PC-9 (cell line): ENCODE measurements around the gene GSK3B. TPM values are rescaled to one million over a fixed set of nuclear protein-coding genes. Genes with fewer than 3 reads are reported as not detected.

Experiments used
- BruUV-seq: library from RNA; stranded (reverse); fragments of 400-500 nt; replicated peaks from 2 replicates; lab custom pipeline; 2021; lab: Mats Ljungman, UMichigan
- CTCF ChIA-PET: fragments of 300-600 bp; sonication (Branson Sonifier 250); formaldehyde crosslinking; loops from one replicate; lab custom pipeline; 2022; ENCODE audit warnings: antibody characterized with exemption; lab: Charles Lee
- POLR2A ChIA-PET: fragments of 300-600 bp; sonication (Branson Sonifier 250); formaldehyde crosslinking; loops from one replicate; lab custom pipeline; 2022; ENCODE audit warnings: antibody characterized with exemption; ENCODE audit not compliant: unreplicated experiment; lab: Charles Lee
- DNase-seq, 2 experiments: peaks; one replicate each; pipeline versions ENCODE4 v3.0.0 to v3.0.0-alpha.2; 2015 to 2022; ENCODE audit warnings: mixed read lengths in 1 of 2
- H2AFZ ChIP-seq: fragments of 200-600 bp; sonication (generic); 2 replicates; pipeline ENCODE4 v1.8.1; 2017; ENCODE audit warnings: antibody characterized with exemption
- H3F3A ChIP-seq: fragments of 200-600 bp; sonication (generic); 2 replicates; pipeline ENCODE4 v1.8.1; 2017; ENCODE audit warnings: antibody characterized with exemption, mild to moderate bottlenecking, low read depth; ENCODE audit not compliant: insufficient read depth
- H3K27ac ChIP-seq: fragments of 200-600 bp; sonication (generic); 2 replicates; pipeline ENCODE4 v1.6.1; 2016; ENCODE audit warnings: mixed run types
- H3K27me3 ChIP-seq: fragments of 200-600 bp; sonication (generic); 2 replicates; pipeline ENCODE4 v1.6.1; 2016; ENCODE audit warnings: low read depth, mixed run types; ENCODE audit not compliant: insufficient read depth
- H3K36me3 ChIP-seq: fragments of 200-600 bp; sonication (generic); 2 replicates; pipeline ENCODE4 v1.6.1; 2016; ENCODE audit warnings: low read depth, mixed run types
- H3K4me1 ChIP-seq: fragments of 200-600 bp; sonication (generic); replicated peaks from 2 replicates; pipeline ENCODE4 v1.6.1; 2016; ENCODE audit warnings: mixed run types; ENCODE audit not compliant: insufficient read depth
- H3K4me2 ChIP-seq: fragments of 200-600 bp; sonication (generic); 2 replicates; pipeline ENCODE4 v1.6.1; 2017; ENCODE audit warnings: mixed run types
- H3K4me3 ChIP-seq: fragments of 200-600 bp; sonication (generic); 2 replicates; pipeline ENCODE4 v1.6.1; 2016; ENCODE audit warnings: mixed run types
- H3K79me2 ChIP-seq: fragments of 200-600 bp; sonication (generic); 2 replicates; pipeline ENCODE4 v1.6.1; 2017; ENCODE audit warnings: low read depth, mixed run types
- H3K9me2 ChIP-seq: fragments of 200-600 bp; sonication (generic); 2 replicates; pipeline ENCODE4 v1.8.1; 2017; ENCODE audit warnings: mild to moderate bottlenecking; ENCODE audit not compliant: insufficient read depth
- H3K9me3 ChIP-seq: fragments of 200-600 bp; sonication (generic); 2 replicates; pipeline ENCODE4 v1.8.1; 2016; ENCODE audit warnings: low read depth; ENCODE audit not compliant: insufficient read depth
- H4K20me1 ChIP-seq: fragments of 200-600 bp; sonication (generic); 2 replicates; pipeline ENCODE4 v1.8.1; 2017; ENCODE audit not compliant: insufficient read depth
- CTCF ChIP-seq: fragments of 200-600 bp; sonication (generic); conservative IDR thresholded peaks from 2 replicates; pipeline ENCODE4 v1.6.1; 2017; ENCODE audit warnings: mixed run types, antibody characterized with exemption, mild to moderate bottlenecking, moderate library complexity
- EZH2 ChIP-seq: fragments of 200-600 bp; sonication (generic); IDR thresholded peaks from 2 replicates; pipeline ENCODE4 v1.8.0; 2017; ENCODE audit warnings: antibody characterized with exemption, low read depth
- intact Hi-C: fragments of 100-400 bp; cut with micrococcal nuclease; formaldehyde crosslinking; loops from one replicate; pipeline ENCODE4 v1.10.0; 2022; ENCODE audit not compliant: unreplicated experiment
- total RNA-seq: library from RNA; stranded (reverse); gene quantifications from 2 replicates; pipeline ENCODE4 v1.2.3, GENCODE V29; 2021

The GSK3B gene
- total RNA-seq, 1 experiment from 2014 or later: 62.0 TPM

GRCh38 chr3:120111898-120112297 lies 17.7 kb upstream of the GSK3B start:
- ChIA-PET POLR2A (interaction anchor here (0.6 kb wide), 1 partner anchor 17 kb away, joined by 3 read pairs; the partner anchor contains the start of gene GSK3B), CTCF (no interaction called here)
- intact Hi-C loops: no loop called here
- Histone ChIP-seq H2AFZ (no peak overlapping the region), H3K9me2 (no peaks in the 10 kb centered on the region), H3F3A (peaks cover 31% of the 10 kb centered on the region; the same call in 1 of the 2 replicates), H4K20me1 (no peaks in the 10 kb centered on the region), H3K4me2 (no peak overlapping the region), H3K27ac (no peak overlapping the region), H3K79me2 (no peaks in the 10 kb centered on the region), H3K4me3 (no peak overlapping the region), H3K9me3 (0 out of 2 replicates have a peak, but pooled peaks cover 5% of the 10 kb centered on the region), H3K36me3 (no peaks in the 10 kb centered on the region), H3K4me1 (peaks cover 28% of the 10 kb centered on the region), H3K27me3 (no peaks in the 10 kb centered on the region)
- DNase-seq: no peak
- no TSS peak for BruUV-seq
- TF ChIP-seq EZH2: no peak
- TF ChIP-seq CTCF: no peak

- Histone ChIP-seq H3K9me3 (no peaks in the 10 kb centered on the region), H4K20me1 (no peaks in the 10 kb centered on the region), H3K27me3 (no peaks in the 10 kb centered on the region), H3K36me3 (peaks cover 20% of the 10 kb centered on the region; the same call in 1 of the 2 replicates), H3K4me2 (no peak overlapping the region), H3K27ac (no peak overlapping the region), H2AFZ (no peak overlapping the region), H3F3A (0 out of 2 replicates have a peak, but pooled peaks cover 6% of the 10 kb centered on the region), H3K4me3 (no peak overlapping the region), H3K9me2 (no peaks in the 10 kb centered on the region), H3K4me1 (peaks cover 7% of the 10 kb centered on the region; the same call in 1 of the 2 replicates), H3K79me2 (peaks cover 27% of the 10 kb centered on the region)
- ChIA-PET CTCF (no interaction called here), POLR2A (no interaction called here)
- BruUV-seq: no TSS peak
- no peak for DNase-seq
- intact Hi-C loops: no loop called here
- no peak for TF ChIP-seq EZH2
- no peak for TF ChIP-seq CTCF
These were observed 9.0 kb upstream of the GSK3B start for GRCh38 chr3:120103276-120103675.

- Histone ChIP-seq H3K9me2 (no peaks in the 10 kb centered on the region), H3K27me3 (no peaks in the 10 kb centered on the region), H3K27ac (no peak overlapping the region), H3K9me3 (no peaks in the 10 kb centered on the region), H3K79me2 (peaks cover 33% of the 10 kb centered on the region), H3K4me1 (peaks cover 13% of the 10 kb centered on the region; the same call in 1 of the 2 replicates), H3K36me3 (peaks cover 24% of the 10 kb centered on the region; the same call in 1 of the 2 replicates), H3K4me2 (no peak overlapping the region), H3F3A (0 out of 2 replicates have a peak, but pooled peaks cover 6% of the 10 kb centered on the region), H4K20me1 (no peaks in the 10 kb centered on the region), H2AFZ (no peak overlapping the region), H3K4me3 (no peak overlapping the region)
- ChIA-PET POLR2A (no interaction called here), CTCF (interaction anchor here (0.6 kb wide), 1 partner anchor 684 kb away, joined by 17 read pairs; no protein-coding TSS in a partner anchor)
- DNase-seq: no peak
- intact Hi-C loops: no loop called here
- BruUV-seq: no TSS peak
- no peak for TF ChIP-seq CTCF
- TF ChIP-seq EZH2: no peak
These were observed 8.4 kb upstream of the GSK3B start for GRCh38 chr3:120102674-120103073.
